GM18517 (cell line): ENCODE results near the gene TBX20.
"Not testable (repeated sequence)": the region's sequence is repeated elsewhere in the genome, so short reads cannot be mapped to it uniquely, and the experiment has no call there.

ENCODE experiments used
- ATAC-seq: cut with Tn5 transposase; IDR thresholded peaks from one replicate; pipeline ENCODE4 v1.9.1; 2021; ENCODE audit warnings: mild to moderate bottlenecking, moderate library complexity; ENCODE audit not compliant: unreplicated experiment

TBX20 gene

GRCh38 chr7:35222445-35222844 is 31.5 kb downstream of the TBX20 start:
- not testable (repeated sequence) for ATAC-seq

- ATAC-seq: not testable (repeated sequence)
Measured at GRCh38 chr7:35220176-35220575, 33.7 kb downstream of the TBX20 start.

GRCh38 chr7:35216033-35216432 is 37.9 kb downstream of the TBX20 start:
- ATAC-seq: not testable (repeated sequence)

- not testable (repeated sequence) for ATAC-seq
Measured at GRCh38 chr7:35215063-35215462, 38.8 kb downstream of the TBX20 start.

- ATAC-seq: not testable (repeated sequence)
Measured at GRCh38 chr7:35206924-35207323, 47.0 kb downstream of the TBX20 start.

- ATAC-seq: not testable (repeated sequence)
Measured at GRCh38 chr7:35204850-35205249, 49.0 kb downstream of the TBX20 start.

- ATAC-seq: not testable (repeated sequence)
Measured at GRCh38 chr7:35204031-35204430, 49.9 kb downstream of the TBX20 start.

GRCh38 chr7:35202353-35202752 is 51.5 kb downstream of the TBX20 start:
- ATAC-seq: not testable (repeated sequence)

- not testable (repeated sequence) for ATAC-seq
Measured at GRCh38 chr7:35200170-35200569, 53.7 kb downstream of the TBX20 start.

GRCh38 chr7:35198370-35199140 is 55.3 kb downstream of the TBX20 start:
- not testable (repeated sequence) for ATAC-seq

GRCh38 chr7:35191571-35191970 is 62.3 kb downstream of the TBX20 start:
- ATAC-seq: not testable (repeated sequence)

GRCh38 chr7:35190146-35190773 is 63.6 kb downstream of the TBX20 start:
- not testable (repeated sequence) for ATAC-seq

- ATAC-seq: not testable (repeated sequence)
Measured at GRCh38 chr7:35186751-35187150, 67.1 kb downstream of the TBX20 start.

- no peak for ATAC-seq
Measured at GRCh38 chr7:35185908-35186731, 67.8 kb downstream of the TBX20 start.

- not testable (repeated sequence) for ATAC-seq
Measured at GRCh38 chr7:35185578-35185907, 68.4 kb downstream of the TBX20 start.

- not testable (repeated sequence) for ATAC-seq
Measured at GRCh38 chr7:35184961-35185360, 68.9 kb downstream of the TBX20 start.

- not testable (repeated sequence) for ATAC-seq
Measured at GRCh38 chr7:35183873-35184503, 69.9 kb downstream of the TBX20 start.

GRCh38 chr7:35180665-35181064 is 73.2 kb downstream of the TBX20 start:
- ATAC-seq: not testable (repeated sequence)

GRCh38 chr7:35173176-35173575 is 80.7 kb downstream of the TBX20 start:
- not testable (repeated sequence) for ATAC-seq

- not testable (repeated sequence) for ATAC-seq
Measured at GRCh38 chr7:35172131-35172530, 81.8 kb downstream of the TBX20 start.

GRCh38 chr7:35167658-35168057 is 86.2 kb downstream of the TBX20 start:
- not testable (repeated sequence) for ATAC-seq
